Jurkat, Clone E6-1 (cell line): ENCODE measurements around the gene BLCAP.
"Not testable (repeated sequence)": the region's sequence is repeated elsewhere in the genome, so short reads cannot be mapped to it uniquely, and the experiment has no call there.

ENCODE experiments used
- DNase-seq: peaks from one replicate; pipeline ENCODE4 v3.0.0-alpha.2; 2011; ENCODE audit warnings: low read depth, low spot score
- H3K4me3 ChIP-seq: 2 replicates; pipeline ENCODE4 v1.5.1; 2011; ENCODE audit warnings: mild to moderate bottlenecking, low read length, control low read depth, moderate library complexity

The BLCAP gene

GRCh38 chr20:37559312-37560027, 31.8 kb upstream of the BLCAP start:
- DNase-seq, result no peak
- H3K4me3 ChIP-seq, result no peak overlapping the region

GRCh38 chr20:37558779-37559178, 31.1 kb upstream of the BLCAP start:
- no peak for DNase-seq

GRCh38 chr20:37558306-37558705, 30.6 kb upstream of the BLCAP start:
- no peak for DNase-seq
- no peak overlapping the region for H3K4me3 ChIP-seq

More at GRCh38 chr20:37558779-37559178, 31.1 kb upstream of the BLCAP start:
- no peak overlapping the region for H3K4me3 ChIP-seq

GRCh38 chr20:37556538-37556937, 28.9 kb upstream of the BLCAP start:
- H3K4me3 ChIP-seq, result no peak overlapping the region

GRCh38 chr20:37554721-37555298, 27.1 kb upstream of the BLCAP start:
- DNase-seq, result not testable (repeated sequence)

More at GRCh38 chr20:37556538-37556937, 28.9 kb upstream of the BLCAP start:
- no peak for DNase-seq

GRCh38 chr20:37552415-37552814, 24.7 kb upstream of the BLCAP start:
- no peak for DNase-seq

More at GRCh38 chr20:37554721-37555298, 27.1 kb upstream of the BLCAP start:
- H3K4me3 ChIP-seq, result not testable (repeated sequence)

GRCh38 chr20:37551660-37552059, 24.0 kb upstream of the BLCAP start:
- not testable (repeated sequence) for H3K4me3 ChIP-seq, DNase-seq

More at GRCh38 chr20:37552415-37552814, 24.7 kb upstream of the BLCAP start:
- no peak overlapping the region for H3K4me3 ChIP-seq

GRCh38 chr20:37550101-37550920, 22.6 kb upstream of the BLCAP start:
- DNase-seq, result not testable (repeated sequence)

GRCh38 chr20:37547912-37548311, 20.2 kb upstream of the BLCAP start:
- no peak overlapping the region for H3K4me3 ChIP-seq
- no peak for DNase-seq

More at GRCh38 chr20:37550101-37550920, 22.6 kb upstream of the BLCAP start:
- not testable (repeated sequence) for H3K4me3 ChIP-seq

GRCh38 chr20:37545516-37545915, 17.8 kb upstream of the BLCAP start:
- no peak for DNase-seq
- no peak overlapping the region for H3K4me3 ChIP-seq

GRCh38 chr20:37544386-37544785, 16.7 kb upstream of the BLCAP start:
- H3K4me3 ChIP-seq, result no peak overlapping the region
- DNase-seq, result no peak

GRCh38 chr20:37543828-37544227, 16.2 kb upstream of the BLCAP start:
- no peak overlapping the region for H3K4me3 ChIP-seq
- peak; percentile 25 for DNase-seq

- DNase-seq, result no peak
- no peak overlapping the region for H3K4me3 ChIP-seq
Measured at GRCh38 chr20:37542281-37542680, 14.6 kb upstream of the BLCAP start.

GRCh38 chr20:37541326-37541725, 13.7 kb upstream of the BLCAP start:
- no peak overlapping the region for H3K4me3 ChIP-seq
- DNase-seq, result no peak

- DNase-seq, result not testable (repeated sequence)
Measured at GRCh38 chr20:37540838-37541237, 13.2 kb upstream of the BLCAP start.

GRCh38 chr20:37540001-37540400, 12.3 kb upstream of the BLCAP start:
- no peak overlapping the region for H3K4me3 ChIP-seq
- no peak for DNase-seq

More at GRCh38 chr20:37540838-37541237, 13.2 kb upstream of the BLCAP start:
- not testable (repeated sequence) for H3K4me3 ChIP-seq

GRCh38 chr20:37539424-37539823, 11.7 kb upstream of the BLCAP start:
- H3K4me3 ChIP-seq, result no peak overlapping the region
- DNase-seq, result no peak

GRCh38 chr20:37538003-37538402, 10.3 kb upstream of the BLCAP start:
- H3K4me3 ChIP-seq, result no peak overlapping the region
- no peak for DNase-seq

GRCh38 chr20:37537505-37537904, 9.8 kb upstream of the BLCAP start:
- no peak overlapping the region for H3K4me3 ChIP-seq
- no peak for DNase-seq
